Occipital lobe (tissue), 3 donors: Measurements from ENCODE around the gene PSMD9. TPM values are rescaled to one million over a fixed set of nuclear protein-coding genes. Genes with fewer than 3 reads are reported as not detected.

ENCODE experiments used
- DNase-seq: peaks from one replicate; lab custom pipeline; 2025; lab: John Stamatoyannopoulos, UW
- small RNA-seq: library from RNA; depleted of rRNA; stranded (forward); fragments of <200 nt; gene quantifications from one replicate; pipeline ENCODE3, GENCODE V24; 2014
- total RNA-seq: library from RNA; depleted of rRNA; stranded (reverse); fragments of >200 nt; gene quantifications from one replicate; pipeline ENCODE4 v1.2.3, GENCODE V29; 2014

PSMD9 gene
- total RNA-seq, 1 donor from 2014 or later = 19.8 TPM

- no peak for DNase-seq
Observed at GRCh38 chr12:121955258-121956237, 67.0 kb downstream of the PSMD9 start.

- DNase-seq = no peak
Observed at GRCh38 chr12:121957861-121958515, 69.4 kb downstream of the PSMD9 start.

- no peak for DNase-seq
Observed at GRCh38 chr12:121958541-121959240, 70.1 kb downstream of the PSMD9 start.

GRCh38 chr12:121960541-121960940, 72.0 kb downstream of the PSMD9 start:
- no peak for DNase-seq

- no peak for DNase-seq
Observed at GRCh38 chr12:121961195-121961879, 72.7 kb downstream of the PSMD9 start.

- no peak for DNase-seq
Observed at GRCh38 chr12:121963341-121964018, 74.9 kb downstream of the PSMD9 start.

GRCh38 chr12:121964813-121965643, 76.4 kb downstream of the PSMD9 start:
- DNase-seq = no peak

- no peak for DNase-seq
Observed at GRCh38 chr12:121966959-121967358, 78.4 kb downstream of the PSMD9 start.

Small RNA genes within 50 kb of the gene (small RNA-seq; reads per million reads assigned to genes)
- not detected for gene AC069503.3
- gene RF00017 = not detected
- not detected for gene RNU7-170P

Other genes with a start within 250 kb of the PSMD9 start
- gene MORN3, start 219.1 kb upstream of the PSMD9 start, total RNA-seq = 2.8 TPM
- 13.7 TPM for gene TMEM120B, start 176.0 kb upstream of the PSMD9 start, total RNA-seq
- gene RHOF, start 95.1 kb upstream of the PSMD9 start, total RNA-seq = 14.5 TPM
- gene SETD1B, start 84.8 kb upstream of the PSMD9 start, total RNA-seq = 2.3 TPM
- gene HPD, start 29.9 kb upstream of the PSMD9 start, total RNA-seq = not detected
- gene CFAP251, start 29.8 kb downstream of the PSMD9 start, total RNA-seq = 9.5 TPM
- 103 TPM for gene BCL7A, start 133.1 kb downstream of the PSMD9 start, total RNA-seq
- 7.6 TPM for gene MLXIP, start 190.0 kb downstream of the PSMD9 start, total RNA-seq